DOHH2 (cell line): ENCODE results near the gene ROCK2.
A peak's percentile ranks its signal among the peaks of the same experiment; 100 is the strongest.

Source experiments
- H3F3A ChIP-seq: fragments of 200-600 bp; sonication (generic), shearing (Covaris generic); 2 replicates; pipeline ENCODE4 v1.6.0; 2016; ENCODE audit warnings: antibody characterized with exemption, mild to moderate bottlenecking; ENCODE audit not compliant: control insufficient read depth, insufficient read depth
- H3K27ac ChIP-seq: fragments of 200-600 bp; sonication (generic); 2 replicates; pipeline ENCODE4 v1.5.1; 2014; ENCODE audit warnings: low read depth, mild to moderate bottlenecking, low read length, moderate library complexity
- H3K27me3 ChIP-seq: fragments of 200-600 bp; sonication (generic); 2 replicates; pipeline ENCODE4 v1.6.1; 2014; ENCODE audit warnings: mild to moderate bottlenecking, low read length, mixed read lengths; ENCODE audit not compliant: control insufficient read depth
- H3K36me3 ChIP-seq: fragments of 200-600 bp; sonication (generic); 2 replicates; pipeline ENCODE4 v1.6.1; 2014; ENCODE audit warnings: mild to moderate bottlenecking, low read length, moderate library complexity, mixed read lengths; ENCODE audit not compliant: control insufficient read depth
- H3K4me1 ChIP-seq: fragments of 200-600 bp; sonication (generic); 2 replicates; pipeline ENCODE4 v1.6.1; 2014; ENCODE audit warnings: mild to moderate bottlenecking, low read length, mixed read lengths; ENCODE audit not compliant: control insufficient read depth
- H3K4me2 ChIP-seq: fragments of 200-600 bp; sonication (generic); 2 replicates; pipeline ENCODE4 v1.6.0; 2014; ENCODE audit warnings: mild to moderate bottlenecking, low read length, moderate library complexity
- H3K4me3 ChIP-seq: fragments of 200-600 bp; sonication (generic); 2 replicates; pipeline ENCODE4 v1.5.1; 2014; ENCODE audit warnings: mild to moderate bottlenecking, low read length, mixed read lengths
- H3K79me2 ChIP-seq: fragments of 200-600 bp; sonication (generic); 2 replicates; pipeline ENCODE4 v1.6.1; 2014; ENCODE audit warnings: mild to moderate bottlenecking, low read length, mixed read lengths; ENCODE audit not compliant: control insufficient read depth
- H3K9me2 ChIP-seq: fragments of 200-600 bp; sonication (generic); replicated peaks from 2 replicates; pipeline ENCODE4 v1.6.1; 2014; ENCODE audit warnings: mild to moderate bottlenecking, low read length, mixed read lengths; ENCODE audit not compliant: control insufficient read depth
- H3K9me3 ChIP-seq: fragments of 200-600 bp; sonication (generic); 2 replicates; pipeline ENCODE4 v1.6.1; 2014; ENCODE audit warnings: antibody characterized with exemption, low read length, mixed read lengths; ENCODE audit not compliant: control insufficient read depth, insufficient read depth
- H4K20me1 ChIP-seq: fragments of 200-600 bp; sonication (generic); 2 replicates; pipeline ENCODE4 v1.6.0; 2014; ENCODE audit warnings: low read depth, mild to moderate bottlenecking, antibody characterized with exemption, low read length, moderate library complexity; ENCODE audit not compliant: control insufficient read depth, insufficient read depth
- CTCF ChIP-seq: fragments of 200-600 bp; sonication (generic); IDR thresholded peaks from one replicate; pipeline ENCODE4 v1.5.1; 2014; ENCODE audit warnings: antibody characterized with exemption, mild to moderate bottlenecking, low read depth, low read length; ENCODE audit not compliant: poor library complexity, severe bottlenecking
- EZH2phosphoT487 ChIP-seq: fragments of 200-600 bp; sonication (generic); IDR thresholded peaks from 2 replicates; pipeline ENCODE4 v1.6.1; 2017; ENCODE audit warnings: borderline replicate concordance, mild to moderate bottlenecking, antibody characterized with exemption, low read length, moderate library complexity, mixed read lengths

ROCK2 gene

GRCh38 chr2:11325961-11326676, 18.3 kb downstream of the ROCK2 start:
- H3K4me2 ChIP-seq, result no peak overlapping the region
- TF ChIP-seq CTCF, result no peak
- no peak for TF ChIP-seq EZH2phosphoT487
- H3K4me3 ChIP-seq, result no peak overlapping the region
- H3K79me2 ChIP-seq, result peaks cover 95% of the 10 kb centered on the region
- H4K20me1 ChIP-seq, result peaks cover 11% of the 10 kb centered on the region; the same call in 1 of the 2 replicates
- H3K9me3 ChIP-seq, result no peaks in the 10 kb centered on the region
- no peaks in the 10 kb centered on the region for H3K9me2 ChIP-seq
- peaks cover 3% of the 10 kb centered on the region; the same call in 1 of the 2 replicates for H3K4me1 ChIP-seq
- H3K36me3 ChIP-seq, result no peaks in the 10 kb centered on the region
- no peak overlapping the region for H3K27ac ChIP-seq
- no peaks in the 10 kb centered on the region for H3K27me3 ChIP-seq
- no peaks in the 10 kb centered on the region for H3F3A ChIP-seq

GRCh38 chr2:11321847-11322246, 22.6 kb downstream of the ROCK2 start:
- no peak overlapping the region for H3K4me2 ChIP-seq
- 0 out of 2 replicates have a peak, but pooled peaks cover 2% of the 10 kb centered on the region for H3K36me3 ChIP-seq
- peaks cover 7% of the 10 kb centered on the region; the same call in 1 of the 2 replicates for H4K20me1 ChIP-seq
- H3K9me2 ChIP-seq, result no peaks in the 10 kb centered on the region
- no peak overlapping the region for H3K4me3 ChIP-seq
- peaks cover 80% of the 10 kb centered on the region for H3K79me2 ChIP-seq
- H3K27me3 ChIP-seq, result no peaks in the 10 kb centered on the region
- no peak overlapping the region for H3K27ac ChIP-seq
- no peak for TF ChIP-seq EZH2phosphoT487
- TF ChIP-seq CTCF, result no peak
- no peaks in the 10 kb centered on the region for H3K9me3 ChIP-seq
- H3K4me1 ChIP-seq, result 0 out of 2 replicates have a peak, but pooled peaks cover 4% of the 10 kb centered on the region
- H3F3A ChIP-seq, result no peaks in the 10 kb centered on the region

- Histone ChIP-seq H3K27me3 (no peaks in the 10 kb centered on the region), H3K36me3 (0 out of 2 replicates have a peak, but pooled peaks cover 2% of the 10 kb centered on the region), H4K20me1 (peaks cover 6% of the 10 kb centered on the region; the same call in 1 of the 2 replicates), H3K4me2 (no peak overlapping the region), H3K4me1 (0 out of 2 replicates have a peak, but pooled peaks cover 3% of the 10 kb centered on the region), H3F3A (no peaks in the 10 kb centered on the region), H3K9me3 (no peaks in the 10 kb centered on the region), H3K79me2 (peaks cover 79% of the 10 kb centered on the region), H3K4me3 (no peak overlapping the region), H3K9me2 (no peaks in the 10 kb centered on the region), H3K27ac (no peak overlapping the region)
- TF ChIP-seq EZH2phosphoT487 (no peak), CTCF (peak; percentile 27)
Observed at GRCh38 chr2:11320698-11321492, 23.5 kb downstream of the ROCK2 start.
